COR-L47 (cell line): ENCODE results near the gene PAK5.

ENCODE experiments used
- DNase-seq: peaks from one replicate; lab custom pipeline; 2025; lab: John Stamatoyannopoulos, UW

PAK5 gene

GRCh38 chr20:9493803-9494202 is 345.1 kb downstream of the PAK5 start:
- DNase-seq = no peak

GRCh38 chr20:9492067-9492466 is 346.8 kb downstream of the PAK5 start:
- no peak for DNase-seq

- DNase-seq = no peak
These were observed 347.6 kb downstream of the PAK5 start for GRCh38 chr20:9491324-9491723.

- no peak for DNase-seq
These were observed 348.2 kb downstream of the PAK5 start for GRCh38 chr20:9490631-9491030.

GRCh38 chr20:9490161-9490560 is 348.7 kb downstream of the PAK5 start:
- no peak for DNase-seq

GRCh38 chr20:9488063-9488462 is 350.8 kb downstream of the PAK5 start:
- DNase-seq = no peak
